Measurements from ENCODE around the gene SEMA3D. TPM values are rescaled to one million over a fixed set of nuclear protein-coding genes. Genes with fewer than 3 reads are reported as not detected.

SEMA3D gene
- not detected for total RNA-seq

GRCh38 chr7:85186521-85187241 is at the start of gene SEMA3D:
Gene SEMA3D (minus strand): TSS chr7:85187056. CDS start chr7:85121891, 65,165 bp downstream.
- ChIA-PET POLR2A (no interaction called here), CTCF (no interaction called here)
- peaks cover 29% of the 10 kb centered on the region for H3K27me3 Mint-ChIP-seq (ENCODE audit: low read depth)
- no peaks in the 10 kb centered on the region for H3K9me3 Mint-ChIP-seq (ENCODE audit: insufficient read depth)
- H3K4me1 Mint-ChIP-seq (ENCODE audit: low read depth) = peaks cover 5% of the 10 kb centered on the region
- no peaks in the 10 kb centered on the region for H3K36me3 Mint-ChIP-seq (ENCODE audit: low read depth)
- H3K4me3 Mint-ChIP-seq = no peak within 1 kb of the TSS
- no peak within 1 kb of the TSS for H3K27ac Mint-ChIP-seq
- DNase-seq (no peak), ATAC-seq (peak; percentile 69)

GRCh38 chr7:85234730-85235129 is 47.9 kb upstream of the SEMA3D start:
- Mint-ChIP-seq H3K4me1 (ENCODE audit: low read depth) (no peaks in the 10 kb centered on the region), H3K27ac (no peak overlapping the region), H3K9me3 (ENCODE audit: insufficient read depth) (no peaks in the 10 kb centered on the region), H3K36me3 (ENCODE audit: low read depth) (no peaks in the 10 kb centered on the region), H3K27me3 (ENCODE audit: low read depth) (no peaks in the 10 kb centered on the region), H3K4me3 (no peak overlapping the region)
- DNase-seq (no peak), ATAC-seq (no peak)
- ChIA-PET POLR2A (no interaction called here), CTCF (no interaction called here)

- DNase-seq = no peak
- ATAC-seq = no peak
- no peak overlapping the region for H3K4me3 Mint-ChIP-seq
- no peaks in the 10 kb centered on the region for H3K4me1 Mint-ChIP-seq (ENCODE audit: low read depth)
- ChIA-PET CTCF (no interaction called here), POLR2A (no interaction called here)
- H3K36me3 Mint-ChIP-seq (ENCODE audit: low read depth) = no peaks in the 10 kb centered on the region
- no peaks in the 10 kb centered on the region for H3K27me3 Mint-ChIP-seq (ENCODE audit: low read depth)
- H3K9me3 Mint-ChIP-seq (ENCODE audit: insufficient read depth) = no peaks in the 10 kb centered on the region
- H3K27ac Mint-ChIP-seq = no peak overlapping the region
Observed at GRCh38 chr7:85232068-85232467, 45.2 kb upstream of the SEMA3D start.

- H3K4me3 Mint-ChIP-seq = no peak overlapping the region
- CTCF ChIA-PET = no interaction called here
Observed at GRCh38 chr7:85230623-85231022, 43.8 kb upstream of the SEMA3D start.

GRCh38 chr7:85229544-85229943 is 42.7 kb upstream of the SEMA3D start:
- Mint-ChIP-seq H3K27ac (no peak overlapping the region), H3K27me3 (ENCODE audit: low read depth) (no peaks in the 10 kb centered on the region), H3K4me3 (no peak overlapping the region), H3K4me1 (ENCODE audit: low read depth) (no peaks in the 10 kb centered on the region), H3K36me3 (ENCODE audit: low read depth) (no peaks in the 10 kb centered on the region), H3K9me3 (ENCODE audit: insufficient read depth) (no peaks in the 10 kb centered on the region)
- DNase-seq = no peak
- POLR2A ChIA-PET = no interaction called here
- CTCF ChIA-PET = no interaction called here
- ATAC-seq = no peak

More at GRCh38 chr7:85230623-85231022, 43.8 kb upstream of the SEMA3D start:
- H3K9me3 Mint-ChIP-seq (ENCODE audit: insufficient read depth) = no peaks in the 10 kb centered on the region
- no peaks in the 10 kb centered on the region for H3K36me3 Mint-ChIP-seq (ENCODE audit: low read depth)
- no peaks in the 10 kb centered on the region for H3K27me3 Mint-ChIP-seq (ENCODE audit: low read depth)
- POLR2A ChIA-PET = no interaction called here
- DNase-seq (no peak), ATAC-seq (no peak)
- no peak overlapping the region for H3K27ac Mint-ChIP-seq
- no peaks in the 10 kb centered on the region for H3K4me1 Mint-ChIP-seq (ENCODE audit: low read depth)

- no peaks in the 10 kb centered on the region for H3K36me3 Mint-ChIP-seq (ENCODE audit: low read depth)
- no peaks in the 10 kb centered on the region for H3K4me1 Mint-ChIP-seq (ENCODE audit: low read depth)
- ATAC-seq (no peak), DNase-seq (no peak)
- ChIA-PET CTCF (no interaction called here), POLR2A (no interaction called here)
- H3K4me3 Mint-ChIP-seq = no peak overlapping the region
- no peaks in the 10 kb centered on the region for H3K9me3 Mint-ChIP-seq (ENCODE audit: insufficient read depth)
- H3K27ac Mint-ChIP-seq = no peak overlapping the region
- no peaks in the 10 kb centered on the region for H3K27me3 Mint-ChIP-seq (ENCODE audit: low read depth)
Observed at GRCh38 chr7:85226361-85227085, 39.7 kb upstream of the SEMA3D start.

- CTCF ChIA-PET = no interaction called here
- POLR2A ChIA-PET = no interaction called here
Observed at GRCh38 chr7:85224171-85224570, 37.3 kb upstream of the SEMA3D start.

GRCh38 chr7:85222522-85222921 is 35.7 kb upstream of the SEMA3D start:
- Mint-ChIP-seq H3K27ac (no peak overlapping the region), H3K36me3 (ENCODE audit: low read depth) (no peaks in the 10 kb centered on the region), H3K27me3 (ENCODE audit: low read depth) (no peaks in the 10 kb centered on the region), H3K9me3 (ENCODE audit: insufficient read depth) (no peaks in the 10 kb centered on the region), H3K4me1 (ENCODE audit: low read depth) (no peaks in the 10 kb centered on the region), H3K4me3 (no peak overlapping the region)
- no peak for ATAC-seq
- ChIA-PET POLR2A (no interaction called here), CTCF (no interaction called here)
- DNase-seq = no peak

More at GRCh38 chr7:85224171-85224570, 37.3 kb upstream of the SEMA3D start:
- DNase-seq (no peak), ATAC-seq (no peak)
- Mint-ChIP-seq H3K27me3 (ENCODE audit: low read depth) (no peaks in the 10 kb centered on the region), H3K27ac (no peak overlapping the region), H3K4me1 (ENCODE audit: low read depth) (no peaks in the 10 kb centered on the region), H3K36me3 (ENCODE audit: low read depth) (no peaks in the 10 kb centered on the region), H3K4me3 (no peak overlapping the region), H3K9me3 (ENCODE audit: insufficient read depth) (no peaks in the 10 kb centered on the region)

GRCh38 chr7:85221796-85222195 is 34.9 kb upstream of the SEMA3D start:
- CTCF ChIA-PET = no interaction called here

GRCh38 chr7:85220651-85221050 is 33.8 kb upstream of the SEMA3D start:
- Mint-ChIP-seq H3K36me3 (ENCODE audit: low read depth) (no peaks in the 10 kb centered on the region), H3K4me3 (no peak overlapping the region), H3K4me1 (ENCODE audit: low read depth) (no peaks in the 10 kb centered on the region), H3K9me3 (ENCODE audit: insufficient read depth) (no peaks in the 10 kb centered on the region), H3K27ac (no peak overlapping the region), H3K27me3 (ENCODE audit: low read depth) (no peaks in the 10 kb centered on the region)
- DNase-seq = no peak
- ChIA-PET POLR2A (no interaction called here), CTCF (no interaction called here)
- no peak for ATAC-seq

More at GRCh38 chr7:85221796-85222195, 34.9 kb upstream of the SEMA3D start:
- no peak for DNase-seq
- Mint-ChIP-seq H3K4me1 (ENCODE audit: low read depth) (no peaks in the 10 kb centered on the region), H3K9me3 (ENCODE audit: insufficient read depth) (no peaks in the 10 kb centered on the region), H3K4me3 (no peak overlapping the region), H3K27me3 (ENCODE audit: low read depth) (no peaks in the 10 kb centered on the region), H3K27ac (no peak overlapping the region), H3K36me3 (ENCODE audit: low read depth) (no peaks in the 10 kb centered on the region)
- POLR2A ChIA-PET = no interaction called here
- no peak for ATAC-seq

- Mint-ChIP-seq H3K9me3 (ENCODE audit: insufficient read depth) (no peaks in the 10 kb centered on the region), H3K36me3 (ENCODE audit: low read depth) (no peaks in the 10 kb centered on the region), H3K27ac (no peak overlapping the region), H3K4me3 (no peak overlapping the region), H3K4me1 (ENCODE audit: low read depth) (no peaks in the 10 kb centered on the region), H3K27me3 (ENCODE audit: low read depth) (no peaks in the 10 kb centered on the region)
- no peak for DNase-seq
- CTCF ChIA-PET = no interaction called here
- POLR2A ChIA-PET = no interaction called here
- no peak for ATAC-seq
Observed at GRCh38 chr7:85220023-85220422, 33.2 kb upstream of the SEMA3D start.

- Mint-ChIP-seq H3K9me3 (ENCODE audit: insufficient read depth) (no peaks in the 10 kb centered on the region), H3K36me3 (ENCODE audit: low read depth) (no peaks in the 10 kb centered on the region), H3K27ac (no peak overlapping the region), H3K4me3 (no peak overlapping the region), H3K27me3 (ENCODE audit: low read depth) (no peaks in the 10 kb centered on the region), H3K4me1 (ENCODE audit: low read depth) (no peaks in the 10 kb centered on the region)
- CTCF ChIA-PET = no interaction called here
- POLR2A ChIA-PET = no interaction called here
- DNase-seq (no peak), ATAC-seq (no peak)
Observed at GRCh38 chr7:85217085-85217484, 30.2 kb upstream of the SEMA3D start.

GRCh38 chr7:85215098-85215497 is 28.2 kb upstream of the SEMA3D start:
- no peaks in the 10 kb centered on the region for H3K36me3 Mint-ChIP-seq (ENCODE audit: low read depth)
- ChIA-PET CTCF (no interaction called here), POLR2A (no interaction called here)
- ATAC-seq (no peak), DNase-seq (no peak)
- no peaks in the 10 kb centered on the region for H3K27me3 Mint-ChIP-seq (ENCODE audit: low read depth)
- H3K27ac Mint-ChIP-seq = no peak overlapping the region
- H3K9me3 Mint-ChIP-seq (ENCODE audit: insufficient read depth) = no peaks in the 10 kb centered on the region
- no peaks in the 10 kb centered on the region for H3K4me1 Mint-ChIP-seq (ENCODE audit: low read depth)
- H3K4me3 Mint-ChIP-seq = no peak overlapping the region
